ENCODE measurements around the gene CDH10.

CDH10 gene

GRCh38 chr5:24480952-24481351, 163.8 kb downstream of the CDH10 start:
- TF ChIP-seq CTCF (conservative IDR thresholded peaks at IDR 0.05; ENCODE audit: low read depth, low read length): no peak
- no peak for DNase-seq (ENCODE audit: low read depth)
- H3K4me3 ChIP-seq (ENCODE audit: low read length): no peak overlapping the region

GRCh38 chr5:24477958-24478357, 166.8 kb downstream of the CDH10 start:
- no peak overlapping the region for H3K4me3 ChIP-seq (ENCODE audit: low read length)
- TF ChIP-seq CTCF (conservative IDR thresholded peaks at IDR 0.05; ENCODE audit: low read depth, low read length): no peak
- no peak for DNase-seq (ENCODE audit: low read depth)

GRCh38 chr5:24475101-24475500, 169.7 kb downstream of the CDH10 start:
- no peak for DNase-seq (ENCODE audit: low read depth)
- H3K4me3 ChIP-seq (ENCODE audit: low read length): no peak overlapping the region
- TF ChIP-seq CTCF (conservative IDR thresholded peaks at IDR 0.05; ENCODE audit: low read depth, low read length): no peak

GRCh38 chr5:24474685-24475084, 170.1 kb downstream of the CDH10 start:
- no peak for DNase-seq (ENCODE audit: low read depth)
- H3K4me3 ChIP-seq (ENCODE audit: low read length): no peak overlapping the region
- no peak for TF ChIP-seq CTCF (conservative IDR thresholded peaks at IDR 0.05; ENCODE audit: low read depth, low read length)

GRCh38 chr5:24472518-24472917, 172.3 kb downstream of the CDH10 start:
- no peak for DNase-seq (ENCODE audit: low read depth)
- TF ChIP-seq CTCF (conservative IDR thresholded peaks at IDR 0.05; ENCODE audit: low read depth, low read length): no peak
- no peak overlapping the region for H3K4me3 ChIP-seq (ENCODE audit: low read length)

- no peak for DNase-seq (ENCODE audit: low read depth)
- no peak overlapping the region for H3K4me3 ChIP-seq (ENCODE audit: low read length)
- TF ChIP-seq CTCF (conservative IDR thresholded peaks at IDR 0.05; ENCODE audit: low read depth, low read length): no peak
Measured at GRCh38 chr5:24444414-24444813, 200.4 kb downstream of the CDH10 start.

- no peak overlapping the region for H3K4me3 ChIP-seq (ENCODE audit: low read length)
- no peak for TF ChIP-seq CTCF (conservative IDR thresholded peaks at IDR 0.05; ENCODE audit: low read depth, low read length)
- DNase-seq (ENCODE audit: low read depth): no peak
Measured at GRCh38 chr5:24439465-24439864, 205.3 kb downstream of the CDH10 start.
